C1 segment of cervical spinal cord (tissue), 14 donors: ENCODE results near the gene PEX19.

Source experiments
- DNase-seq, 14 donors: peaks; one replicate each; lab custom pipeline; 2025; lab: John Stamatoyannopoulos, UW

Gene PEX19

GRCh38 chr1:160277987-160278386 lies 6.9 kb downstream of the PEX19 start:
- no peak for DNase-seq

- DNase-seq: no peak
These were observed 7.6 kb downstream of the PEX19 start for GRCh38 chr1:160277330-160277729.

- no peak for DNase-seq
These were observed 13.9 kb downstream of the PEX19 start for GRCh38 chr1:160271025-160271424.

GRCh38 chr1:160267284-160267991 lies 17.5 kb downstream of the PEX19 start:
- no peak for DNase-seq

- no peak for DNase-seq
These were observed 20.1 kb downstream of the PEX19 start for GRCh38 chr1:160264795-160265307.

- DNase-seq: peak; percentile 65 to 98 (median 96)
These were observed 22.8 kb downstream of the PEX19 start, which contains the start of gene DCAF8 for GRCh38 chr1:160261893-160262794. TSS of gene DCAF8 (minus strand) at chr1:160262549. CDS start at chr1:160244008, 18,541 bp downstream.

GRCh38 chr1:160261556-160261892 lies 23.4 kb downstream of the PEX19 start:
- peak in 4 of 14 donors; percentile 22 to 62 (median 44) for DNase-seq

- no peak for DNase-seq
These were observed 24.2 kb downstream of the PEX19 start for GRCh38 chr1:160260406-160261382.

- DNase-seq: no peak
These were observed 26.6 kb downstream of the PEX19 start for GRCh38 chr1:160258177-160258798.

- no peak for DNase-seq
These were observed 27.4 kb downstream of the PEX19 start for GRCh38 chr1:160257411-160258015.

GRCh38 chr1:160256396-160257046 lies 28.4 kb downstream of the PEX19 start:
- DNase-seq: no peak

GRCh38 chr1:160255781-160256300 lies 29.1 kb downstream of the PEX19 start:
- DNase-seq: no peak

- peak in 11 of 14 donors; percentile 11 to 91 (median 32) for DNase-seq
These were observed 33.0 kb downstream of the PEX19 start for GRCh38 chr1:160251687-160252526.

GRCh38 chr1:160251011-160251410 lies 33.9 kb downstream of the PEX19 start:
- DNase-seq: peak in 2 of 14 donors; percentile 5 to 63

- peak in 1 of 14 donors; percentile 23 for DNase-seq
These were observed 37.9 kb downstream of the PEX19 start for GRCh38 chr1:160247053-160247452.

- no peak for DNase-seq
These were observed 39.5 kb downstream of the PEX19 start for GRCh38 chr1:160245434-160245833.

GRCh38 chr1:160244209-160244608 lies 40.7 kb downstream of the PEX19 start:
- DNase-seq: peak in 1 of 14 donors; percentile 86

GRCh38 chr1:160243767-160244166 lies 41.2 kb downstream of the PEX19 start:
- DNase-seq: peak in 1 of 14 donors; percentile 93
